NCI-H128 (cell line): Measurements from ENCODE around the gene HPCAL4.

ENCODE experiments used
- DNase-seq: peaks from one replicate; lab custom pipeline; 2025; ENCODE audit not compliant: unreplicated experiment; lab: John Stamatoyannopoulos, UW

Gene HPCAL4

GRCh38 chr1:39691383-39692151, at the start of gene HPCAL4:
Gene HPCAL4 (minus strand): TSS chr1:39691433. CDS start chr1:39684603, 6,830 bp downstream.
- DNase-seq, result peak; percentile 89

- DNase-seq, result peak; percentile 42
Observed at GRCh38 chr1:39738622-39739366, 47.6 kb upstream of the HPCAL4 start, which contains the start of gene PPIE. Gene PPIE (plus strand): TSS chr1:39738882. CDS start chr1:39738901, 19 bp downstream.

GRCh38 chr1:39737546-39738169, 46.4 kb upstream of the HPCAL4 start:
- no peak for DNase-seq

- no peak for DNase-seq
Observed at GRCh38 chr1:39735731-39736130, 44.5 kb upstream of the HPCAL4 start.

DNA sequence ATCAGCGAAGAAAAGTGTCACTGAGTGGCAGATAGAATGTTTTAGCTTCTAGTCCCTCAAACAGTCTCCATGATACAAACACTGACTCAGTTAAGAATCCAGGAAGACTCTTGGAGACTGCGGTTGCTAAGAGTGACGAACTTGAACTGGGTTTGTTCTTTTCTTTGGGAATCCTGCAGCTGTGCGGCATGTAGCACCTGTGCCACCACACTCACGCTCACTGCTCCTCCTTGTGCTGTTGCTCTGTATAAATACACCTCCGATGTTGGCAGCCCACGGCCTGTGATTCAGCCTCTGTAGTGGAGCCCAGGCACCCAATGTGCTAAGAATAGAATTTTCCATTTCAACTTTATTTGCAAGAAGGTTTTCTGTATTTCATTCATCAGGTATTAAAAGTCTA, 41.9 kb upstream of the HPCAL4 start:
- no peak for DNase-seq

- DNase-seq, result no peak
Observed at GRCh38 chr1:39732730-39733129, 41.5 kb upstream of the HPCAL4 start.

DNA sequence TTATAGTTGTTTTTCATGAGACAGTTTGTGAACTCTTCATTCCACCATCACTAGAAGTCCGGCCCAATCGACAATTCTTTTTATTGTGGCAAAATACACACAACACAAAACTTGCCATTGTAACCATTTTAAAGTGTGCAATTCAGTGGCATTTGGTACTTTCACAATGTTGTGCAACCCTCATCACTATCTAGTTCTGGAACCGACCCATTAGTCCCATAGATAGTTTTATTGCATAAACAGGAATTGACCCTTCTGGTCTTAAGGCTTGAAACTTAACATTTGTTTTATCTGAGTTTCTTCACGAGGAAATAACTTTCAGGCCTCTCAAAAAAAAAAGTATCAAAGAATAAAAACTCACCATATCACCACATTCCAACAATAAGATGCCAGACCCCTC, 38.6 kb upstream of the HPCAL4 start:
- DNase-seq, result no peak

DNA sequence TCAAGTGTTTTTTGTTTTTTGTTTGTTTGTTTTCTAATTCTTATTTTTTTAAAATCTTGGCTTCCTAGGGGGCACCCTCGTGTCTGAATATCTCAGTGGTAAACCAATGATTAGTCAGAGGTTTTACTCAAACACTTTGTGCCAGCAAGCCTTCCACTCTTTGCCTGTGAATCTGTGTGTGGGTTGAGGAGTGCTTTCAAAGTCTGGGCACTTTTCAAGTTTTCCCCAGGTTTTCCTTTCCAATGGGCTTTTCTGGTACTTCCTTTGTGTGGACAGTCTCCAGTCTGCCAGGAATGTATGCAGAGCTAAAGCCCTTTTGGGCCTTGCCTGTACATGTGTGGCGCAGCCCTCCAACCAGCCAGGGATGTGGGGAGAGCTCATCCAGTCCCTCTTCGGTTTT, 37.8 kb upstream of the HPCAL4 start:
- no peak for DNase-seq

DNA sequence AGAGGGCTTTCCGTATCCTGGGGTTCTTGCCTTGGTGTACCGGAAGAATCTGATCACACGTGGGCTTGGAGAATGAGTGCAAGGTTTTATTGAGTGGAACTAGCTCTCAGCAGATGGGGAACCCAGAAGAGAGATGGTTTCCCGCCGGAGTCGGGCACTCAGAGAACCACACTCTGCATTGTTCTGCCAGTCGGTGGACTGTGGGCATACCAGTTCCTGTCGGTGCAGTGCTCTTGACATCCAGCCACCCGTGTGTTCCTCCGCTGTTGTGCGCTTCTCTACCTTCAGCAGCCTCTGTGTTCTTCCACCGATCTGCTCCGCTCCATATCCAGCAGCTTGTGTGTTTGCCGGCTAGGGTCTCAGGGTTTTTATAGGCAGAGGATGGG, 36.7 kb upstream of the HPCAL4 start:
- DNase-seq, result no peak

DNA sequence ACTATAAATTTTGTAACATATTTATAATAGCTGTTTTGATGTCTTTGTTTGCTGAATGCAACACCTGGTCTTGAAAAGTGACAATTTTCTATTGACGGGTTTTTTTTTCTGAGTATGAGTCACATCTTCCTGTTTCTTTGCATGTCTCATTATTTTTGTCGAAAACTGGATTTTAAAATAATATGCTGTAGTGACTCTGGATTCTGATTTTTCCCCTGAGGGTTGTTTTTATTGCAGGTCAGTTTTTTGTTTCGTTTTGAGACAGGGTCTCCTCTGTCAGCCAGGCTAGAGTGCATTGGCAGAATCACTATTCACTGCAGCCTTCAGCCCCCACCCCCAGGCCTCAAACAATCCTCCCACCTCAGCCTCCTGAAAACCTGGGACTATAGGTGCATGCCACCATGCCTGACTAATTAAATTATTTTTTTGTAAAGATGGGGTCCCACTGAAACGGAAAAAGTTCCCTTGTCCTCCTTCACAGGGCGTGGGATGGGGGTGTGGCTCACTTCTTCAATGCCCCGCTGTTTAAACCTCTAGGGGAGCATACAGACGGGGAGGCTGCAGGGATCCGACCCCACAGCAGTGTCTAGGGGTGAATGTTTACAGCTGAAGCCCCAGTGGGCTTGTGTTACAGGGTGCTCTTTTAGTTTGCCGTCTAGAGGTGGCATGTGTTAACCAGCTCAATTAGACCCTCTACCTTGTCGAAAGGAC, 36.1 kb upstream of the HPCAL4 start:
- no peak for DNase-seq

DNA sequence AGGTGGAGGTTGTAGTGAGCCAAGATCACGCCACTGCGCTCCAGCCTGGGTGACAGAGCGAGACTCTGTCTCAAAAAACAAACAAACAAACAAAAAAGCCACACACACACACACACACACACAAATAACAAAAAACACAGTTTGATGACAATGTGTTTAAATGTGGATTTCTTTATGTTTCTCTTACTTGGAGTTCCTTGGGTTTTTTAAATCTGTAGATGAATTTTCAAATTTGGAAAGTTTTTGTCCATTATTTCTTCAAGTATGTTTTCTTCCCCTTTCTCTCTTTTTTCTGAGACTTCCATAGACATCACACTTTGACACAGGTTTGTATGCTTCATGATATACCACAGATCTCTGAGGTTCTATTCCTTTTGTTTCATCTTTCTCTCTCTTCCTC, 35.4 kb upstream of the HPCAL4 start:
- no peak for DNase-seq

- DNase-seq, result no peak
Observed at GRCh38 chr1:39722495-39722894, 31.3 kb upstream of the HPCAL4 start.

DNA sequence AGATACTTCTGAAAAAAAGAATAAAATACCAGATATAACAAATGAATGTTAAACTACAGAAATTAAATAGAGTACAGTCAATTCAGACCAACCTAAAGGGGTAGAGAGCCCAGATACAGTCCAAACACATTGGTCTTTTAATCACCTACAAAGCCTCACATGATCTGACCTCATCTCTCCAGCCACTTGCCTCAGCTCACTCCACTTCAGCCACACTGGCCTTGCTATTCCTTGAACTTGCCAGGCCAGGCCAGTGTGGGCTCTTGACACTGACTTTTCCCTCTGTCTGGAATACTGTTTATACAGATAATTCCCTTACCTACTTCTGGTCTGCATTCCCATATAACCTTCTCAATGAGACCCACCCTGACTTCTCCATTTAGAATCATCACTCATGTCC, 30.4 kb upstream of the HPCAL4 start:
- DNase-seq, result no peak

DNA sequence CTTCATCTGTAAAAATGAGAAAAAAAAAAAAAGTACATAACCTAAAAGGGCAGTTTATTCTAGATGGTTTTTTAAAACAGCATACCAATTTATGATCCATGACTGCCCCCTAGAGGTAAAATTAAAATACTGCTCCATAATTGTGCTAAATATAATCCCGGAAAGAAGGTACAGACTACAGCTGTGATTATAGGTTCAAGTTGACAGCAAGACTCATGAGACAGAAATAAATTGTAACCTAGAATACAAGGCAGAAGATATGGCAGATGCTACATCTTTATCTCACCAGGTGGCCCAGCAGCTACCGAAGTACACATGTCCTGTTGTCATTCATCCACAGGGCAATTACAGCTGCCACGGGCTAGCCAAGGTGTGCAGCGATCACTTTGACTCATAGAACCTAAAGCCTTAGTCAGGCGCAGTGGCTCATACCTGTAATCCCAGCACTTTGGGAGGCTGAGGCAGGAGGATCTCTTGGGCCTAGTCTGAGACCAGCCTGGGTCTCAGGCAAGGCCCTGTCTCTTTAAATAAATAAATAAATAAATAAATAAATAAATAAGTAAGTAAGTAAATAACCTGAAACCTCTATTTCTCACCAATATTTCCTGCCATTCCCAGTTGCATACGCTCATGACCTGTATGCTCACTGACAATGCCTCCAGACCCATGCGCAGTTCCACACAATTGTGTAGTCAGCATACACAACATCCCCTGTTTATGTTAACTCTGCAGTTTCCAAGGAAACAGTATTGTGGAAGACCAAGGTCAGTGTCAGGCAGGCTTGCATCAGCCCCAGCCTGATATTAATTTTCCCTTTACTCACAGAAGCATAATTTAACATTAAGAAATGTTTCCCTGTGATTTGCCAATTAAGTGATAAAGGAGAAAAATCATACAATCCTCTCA, 29.1 kb upstream of the HPCAL4 start:
- DNase-seq, result peak; percentile 64

DNA sequence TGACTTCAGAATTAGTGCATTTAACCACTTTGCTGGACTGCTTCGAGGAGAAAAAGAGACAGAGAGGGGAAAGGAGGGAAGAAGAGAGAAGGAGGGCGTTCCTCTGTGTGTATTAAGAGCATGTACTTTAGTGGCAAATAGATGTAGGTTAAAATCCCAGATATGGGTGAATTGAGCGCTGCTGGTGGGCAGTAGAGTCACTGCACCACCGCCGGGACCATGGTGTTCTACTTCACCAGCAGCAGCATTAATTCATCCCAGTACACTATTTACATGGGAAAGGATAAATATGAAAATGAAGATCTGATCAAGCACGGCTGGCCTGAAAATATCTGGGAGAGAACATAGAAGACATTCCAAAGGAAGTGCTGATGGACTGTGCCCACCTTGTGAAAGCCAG, 26.6 kb upstream of the HPCAL4 start:
- DNase-seq, result no peak

- no peak for DNase-seq
Observed at GRCh38 chr1:39713557-39713956, 22.3 kb upstream of the HPCAL4 start.

DNA sequence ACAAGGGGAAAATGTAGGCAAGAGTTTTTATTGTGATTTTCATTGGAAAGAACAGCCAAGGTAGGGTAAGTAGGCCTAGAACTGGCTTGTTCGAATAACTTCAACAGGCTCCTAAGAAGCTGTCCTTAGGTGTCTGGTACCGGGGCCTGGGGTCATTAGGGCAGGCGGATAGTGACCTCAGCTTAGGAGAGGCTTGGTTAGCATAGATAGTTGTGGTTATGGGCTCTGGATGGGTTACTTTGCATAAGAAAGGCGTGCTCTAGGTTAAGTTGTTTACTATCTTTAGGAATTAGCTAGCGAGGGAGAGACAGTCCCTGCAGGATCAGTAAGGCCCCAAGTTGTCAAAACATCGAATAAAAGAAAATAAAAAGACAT, 20.7 kb upstream of the HPCAL4 start:
- no peak for DNase-seq

- DNase-seq, result no peak
Observed at GRCh38 chr1:39711104-39711965, 20.1 kb upstream of the HPCAL4 start.

DNA sequence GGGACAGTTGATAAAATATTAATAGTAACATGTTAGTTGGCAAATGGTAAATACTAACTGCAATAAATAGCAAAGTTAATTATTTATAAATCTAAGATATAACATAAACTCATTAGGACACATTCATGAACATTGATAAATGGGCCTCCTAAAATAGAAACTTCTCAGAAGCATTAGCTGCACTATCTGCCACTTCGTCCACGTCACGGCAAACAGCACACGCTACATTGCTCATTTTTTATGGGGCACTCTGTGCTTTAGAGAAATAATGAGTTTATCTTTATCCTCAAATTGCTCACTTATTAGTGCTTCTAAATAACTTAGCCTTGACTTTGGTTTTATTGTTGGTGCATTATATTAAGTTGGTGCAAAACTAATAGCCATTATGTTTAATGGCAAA, 16.3 kb upstream of the HPCAL4 start:
- DNase-seq, result no peak
